IPS-18c (cell line): ENCODE measurements around the gene AGAP1.

Experiments used
- H3K4me3 ChIP-seq: 2 replicates; pipeline ENCODE4 v1.7.0; 2013; ENCODE audit warnings: low read depth, mild to moderate bottlenecking, low read length, moderate library complexity; ENCODE audit not compliant: insufficient read depth
- H3K9me3 ChIP-seq: one replicate; pipeline ENCODE4 v1.6.1; 2013; ENCODE audit warnings: mild to moderate bottlenecking, low read length, moderate library complexity; ENCODE audit not compliant: control insufficient read depth, insufficient read depth

The AGAP1 gene

DNA sequence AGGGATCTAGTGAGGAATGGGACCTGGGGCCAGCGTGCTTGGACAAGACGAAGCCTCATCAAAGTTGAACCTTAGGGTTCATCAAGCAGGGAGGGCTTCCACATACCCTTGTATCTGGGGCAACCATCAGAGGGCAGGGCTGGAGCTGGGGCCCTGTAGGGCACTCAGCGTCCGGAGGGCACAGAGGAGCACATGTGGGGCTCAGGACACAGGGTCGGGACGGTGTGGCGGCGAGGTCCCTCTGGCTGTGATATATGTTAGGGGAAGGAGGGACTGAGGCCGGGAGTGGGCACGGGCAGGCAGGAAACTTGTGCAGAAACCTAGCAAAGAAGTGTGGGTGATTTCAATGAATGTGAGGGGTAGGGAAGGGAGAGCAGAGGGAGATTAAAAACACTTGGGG, 244.0 kb downstream of the AGAP1 start:
- Histone ChIP-seq H3K9me3 (no peaks in the 10 kb centered on the region), H3K4me3 (no peak overlapping the region)

DNA sequence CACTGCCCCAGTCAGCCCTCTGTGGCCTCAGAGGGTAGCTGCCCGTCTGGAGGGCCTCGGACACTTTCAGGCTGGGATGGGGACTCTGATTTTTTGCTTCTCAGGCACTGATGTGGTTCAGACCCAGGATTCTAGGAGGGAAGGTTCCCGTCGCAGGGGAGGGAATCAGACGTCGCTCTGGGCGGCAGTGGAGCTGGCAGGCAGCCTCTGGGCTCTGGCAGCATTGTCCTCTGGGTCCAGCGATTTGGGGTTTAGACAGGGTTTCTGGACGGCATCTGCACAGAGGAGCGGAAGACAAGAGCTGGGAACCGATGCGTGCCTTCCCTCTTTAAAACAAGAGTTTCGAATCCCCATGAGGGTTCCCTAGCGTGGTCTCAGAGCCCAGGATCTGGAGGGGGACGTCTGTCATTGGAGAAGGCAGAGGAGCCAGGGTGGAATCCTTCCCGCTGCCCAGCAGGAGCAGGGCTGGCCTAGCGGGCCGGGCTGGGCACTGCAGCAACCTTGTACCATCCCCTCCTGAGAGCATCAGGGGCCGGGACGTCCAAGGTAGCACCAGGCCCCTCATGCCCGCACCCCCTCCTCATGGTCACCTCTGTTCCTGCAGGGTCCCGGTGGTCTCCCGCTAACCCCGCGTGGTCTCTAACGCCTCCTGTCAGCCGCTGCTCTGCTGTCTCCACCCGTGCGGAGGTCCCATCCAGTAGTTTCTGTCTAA, 246.0 kb downstream of the AGAP1 start:
- no peak overlapping the region for H3K4me3 ChIP-seq

DNA sequence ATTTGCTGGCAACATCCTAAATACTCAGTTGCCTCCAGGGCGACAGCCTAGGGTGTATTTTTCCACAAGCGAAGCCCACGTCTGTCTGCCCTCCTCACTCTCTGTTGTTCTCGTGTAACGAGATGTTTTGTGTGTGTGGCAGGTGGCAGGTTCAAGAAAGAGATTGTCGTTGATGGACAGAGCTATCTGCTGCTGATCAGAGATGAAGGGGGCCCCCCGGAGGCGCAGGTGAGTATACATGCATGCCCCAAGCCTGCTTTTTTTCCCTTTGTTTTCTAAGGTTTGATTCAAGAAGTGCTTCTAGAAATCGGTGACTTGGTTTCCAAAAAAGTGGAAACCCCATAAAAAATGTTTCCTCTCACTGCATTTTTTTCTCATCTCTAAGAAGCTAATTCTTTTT, 247.0 kb downstream of the AGAP1 start:
- no peak overlapping the region for H3K4me3 ChIP-seq
- no peaks in the 10 kb centered on the region for H3K9me3 ChIP-seq

More for the DNA sequence above, 246.0 kb downstream of the AGAP1 start:
- H3K9me3 ChIP-seq: no peaks in the 10 kb centered on the region

DNA sequence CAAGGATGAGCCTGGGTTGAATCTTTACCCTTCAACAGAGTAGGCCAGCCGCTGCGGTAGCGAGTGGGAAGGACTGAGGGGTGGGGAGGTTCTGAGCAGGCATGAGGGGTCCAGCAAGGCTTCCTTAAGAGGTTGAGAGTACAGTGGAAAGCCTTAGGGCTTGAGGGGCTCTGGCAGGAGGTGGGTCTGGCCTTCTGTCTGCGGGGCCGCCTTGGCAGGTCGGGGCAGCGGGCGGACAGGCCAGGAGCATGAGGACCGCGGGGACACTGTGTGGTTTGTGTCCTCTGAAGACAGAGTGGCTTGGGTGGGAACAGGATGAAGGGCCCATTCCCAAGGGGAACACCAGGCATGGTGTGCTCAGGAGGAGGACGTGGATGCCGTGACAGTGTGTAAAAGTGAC, 250.3 kb downstream of the AGAP1 start:
- H3K9me3 ChIP-seq: no peaks in the 10 kb centered on the region
- no peak overlapping the region for H3K4me3 ChIP-seq

DNA sequence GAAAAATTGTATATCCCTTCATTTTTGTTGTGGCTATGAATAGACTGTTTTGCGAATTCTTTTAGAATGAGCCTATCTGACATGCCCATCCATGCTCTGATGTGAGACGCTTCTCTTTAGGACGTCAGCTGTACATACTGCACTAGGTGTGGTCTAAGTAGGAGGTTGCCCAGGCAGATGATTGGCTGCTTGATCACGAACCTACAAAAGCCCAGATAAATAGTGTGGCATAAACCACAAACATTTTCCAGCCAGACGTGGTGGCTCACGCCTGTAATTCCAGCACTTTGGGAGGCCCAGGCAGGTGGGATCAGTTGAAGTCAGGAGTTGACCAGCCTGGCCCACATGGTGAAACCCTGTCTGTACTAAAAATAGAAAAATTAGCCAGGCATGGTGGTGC, 251.8 kb downstream of the AGAP1 start:
- Histone ChIP-seq H3K9me3 (no peaks in the 10 kb centered on the region), H3K4me3 (no peak overlapping the region)

DNA sequence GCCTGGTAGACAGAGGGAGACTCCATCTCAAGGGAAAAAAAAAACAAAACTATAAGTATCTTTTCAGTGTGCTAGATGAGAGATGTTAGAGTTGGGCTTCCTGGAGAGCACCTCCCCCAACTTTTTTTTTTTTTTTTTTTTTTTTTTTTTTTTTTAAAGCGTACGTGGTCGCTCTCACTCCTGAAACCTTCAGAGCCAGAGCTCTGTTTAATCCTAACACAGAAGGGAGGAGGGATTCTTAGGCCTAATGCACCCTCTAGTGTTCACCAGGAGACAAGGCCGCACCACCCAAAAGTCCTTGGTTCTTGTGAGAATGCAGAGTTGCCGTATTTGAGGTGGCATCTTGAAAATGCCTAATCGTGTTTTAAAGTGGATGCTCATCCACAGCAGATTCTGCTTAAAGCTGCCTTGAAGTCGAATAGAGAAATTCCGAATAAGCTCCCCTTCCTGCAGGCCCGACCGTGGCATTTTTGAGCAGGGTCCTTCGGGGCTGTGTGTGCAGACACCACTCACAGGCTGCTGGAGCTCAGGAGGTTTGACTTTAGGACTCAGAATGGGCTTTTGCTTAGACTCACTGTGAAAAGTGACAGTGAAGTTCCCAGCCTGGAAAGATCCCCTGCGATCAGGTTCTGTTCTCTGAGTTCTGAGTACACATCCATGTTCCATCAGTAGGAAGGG, 252.6 kb downstream of the AGAP1 start:
- H3K4me3 ChIP-seq: no peak overlapping the region
- H3K9me3 ChIP-seq: no peaks in the 10 kb centered on the region

DNA sequence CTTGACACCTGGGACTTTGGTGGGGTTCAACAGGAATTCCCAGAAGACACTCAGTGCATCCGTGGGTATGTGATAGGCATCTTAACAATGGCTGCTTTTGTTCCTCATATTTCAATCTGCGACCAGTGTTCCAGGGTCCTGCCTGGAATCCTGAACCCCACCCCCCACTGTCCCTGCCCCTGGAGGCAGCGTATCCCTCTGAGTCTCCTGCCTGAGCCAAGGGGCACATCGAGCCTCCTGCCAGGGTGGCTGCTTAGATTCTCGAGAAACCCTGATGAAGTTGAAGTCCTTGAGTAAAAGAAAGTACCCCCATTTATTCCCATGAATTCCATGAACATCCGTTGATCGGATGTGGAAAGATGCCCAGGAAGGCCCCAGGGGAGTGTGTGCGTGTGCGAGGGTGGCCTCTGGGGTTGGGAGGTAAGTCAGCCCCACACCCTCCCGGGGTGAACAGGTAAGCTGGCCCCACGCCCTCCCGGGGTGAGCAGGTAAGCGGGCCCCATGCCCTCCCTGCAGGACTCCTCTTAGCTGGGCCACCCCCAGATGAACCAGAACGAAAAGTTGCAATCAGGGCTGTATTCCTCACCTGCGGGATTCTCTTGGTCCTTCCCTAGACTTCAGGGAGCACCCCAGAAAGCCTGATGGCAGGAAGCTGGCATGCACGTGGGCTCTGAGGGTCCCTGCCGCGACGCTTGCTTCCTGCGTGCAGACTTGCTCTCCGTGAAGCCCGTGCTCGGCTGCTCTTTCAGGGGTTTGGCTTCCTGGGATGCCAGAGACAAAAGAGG, 253.3 kb downstream of the AGAP1 start:
- Histone ChIP-seq H3K9me3 (no peaks in the 10 kb centered on the region), H3K4me3 (no peak overlapping the region)

DNA sequence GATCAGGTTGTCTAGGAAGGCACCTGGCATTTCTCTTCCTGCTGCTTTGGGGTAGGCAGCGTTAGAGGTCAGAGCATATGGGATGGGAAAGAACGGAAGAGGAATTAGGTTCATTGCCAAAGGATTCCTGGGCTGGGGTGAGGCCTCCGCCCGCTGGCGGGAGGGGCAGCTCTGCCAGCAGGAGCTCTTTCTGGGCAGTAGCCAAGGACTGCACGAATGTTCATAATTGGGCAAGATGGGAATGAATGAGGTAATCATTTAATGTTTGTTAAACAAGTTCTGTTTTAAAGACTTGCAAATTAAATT, 253.9 kb downstream of the AGAP1 start:
- H3K9me3 ChIP-seq: no peaks in the 10 kb centered on the region
- no peak overlapping the region for H3K4me3 ChIP-seq

DNA sequence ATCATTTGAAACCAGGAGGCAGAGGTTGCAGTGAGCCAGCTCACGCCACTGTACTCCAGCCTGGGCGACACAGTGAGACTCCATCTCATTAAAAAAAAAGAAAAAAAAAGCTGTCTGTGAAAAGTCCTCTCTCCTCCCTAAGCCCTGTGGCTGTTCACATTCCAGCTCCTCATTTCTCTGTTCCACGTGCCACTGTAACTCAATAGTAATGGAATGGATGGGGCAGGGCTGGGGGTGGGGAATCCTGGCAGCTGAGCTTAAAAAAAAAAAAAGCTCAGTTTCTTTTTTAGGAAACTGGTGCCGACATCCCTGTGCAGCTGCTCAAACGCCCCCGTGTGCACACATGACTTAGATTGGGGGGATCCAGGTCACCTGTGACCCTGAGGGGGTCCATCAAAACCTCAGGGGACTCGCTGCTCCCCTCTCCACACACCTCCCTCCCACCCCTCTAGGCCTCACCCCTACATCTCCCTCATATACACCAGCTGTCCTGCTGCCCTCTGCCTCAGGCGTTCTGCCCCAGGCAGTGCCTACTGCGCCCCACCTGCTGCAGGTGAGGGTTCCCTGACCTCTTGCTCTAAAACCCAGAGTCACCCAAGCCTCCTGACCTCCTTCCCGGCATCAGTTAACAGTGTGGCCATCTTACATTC, 255.4 kb downstream of the AGAP1 start:
- Histone ChIP-seq H3K4me3 (no peak overlapping the region), H3K9me3 (no peaks in the 10 kb centered on the region)

DNA sequence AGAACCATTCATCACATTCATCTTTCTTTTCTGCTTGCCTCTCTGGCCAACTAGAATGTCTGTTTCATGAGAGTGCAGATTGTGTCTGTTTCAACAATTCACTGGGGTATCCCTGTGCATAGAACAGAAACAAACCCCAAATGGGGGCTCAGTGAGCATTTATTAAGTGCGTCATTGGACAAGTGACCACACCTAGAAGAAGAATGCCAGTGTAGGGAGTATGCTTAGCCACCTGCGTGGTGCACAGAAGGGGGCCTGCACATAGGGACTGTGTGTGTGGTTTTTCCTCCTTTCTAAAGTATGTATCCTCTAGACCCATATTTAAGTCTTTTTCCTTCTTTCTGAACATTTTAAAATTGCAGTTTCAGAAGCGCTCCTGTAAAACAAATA, 255.9 kb downstream of the AGAP1 start:
- Histone ChIP-seq H3K4me3 (no peak overlapping the region), H3K9me3 (no peaks in the 10 kb centered on the region)

DNA sequence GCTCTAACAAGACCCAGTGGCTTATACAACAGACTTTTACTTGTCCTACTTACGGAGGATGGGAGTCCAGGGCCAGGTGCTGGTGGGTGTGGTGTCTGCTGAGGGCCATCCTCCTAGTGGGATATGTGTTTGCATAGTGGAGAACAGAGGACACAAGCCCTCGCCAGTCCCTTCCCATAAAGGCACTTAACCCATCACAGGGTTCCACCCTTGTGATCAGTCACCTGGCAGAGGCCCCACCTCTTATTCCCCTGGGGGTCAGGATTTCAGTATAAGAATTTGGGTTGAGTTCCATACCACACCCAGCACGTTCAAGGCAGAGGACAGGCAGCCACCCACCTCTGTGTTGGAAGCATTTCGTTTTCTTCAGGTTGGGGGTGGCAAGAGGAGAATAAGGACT, 259.0 kb downstream of the AGAP1 start:
- Histone ChIP-seq H3K4me3 (no peak overlapping the region), H3K9me3 (no peaks in the 10 kb centered on the region)

DNA sequence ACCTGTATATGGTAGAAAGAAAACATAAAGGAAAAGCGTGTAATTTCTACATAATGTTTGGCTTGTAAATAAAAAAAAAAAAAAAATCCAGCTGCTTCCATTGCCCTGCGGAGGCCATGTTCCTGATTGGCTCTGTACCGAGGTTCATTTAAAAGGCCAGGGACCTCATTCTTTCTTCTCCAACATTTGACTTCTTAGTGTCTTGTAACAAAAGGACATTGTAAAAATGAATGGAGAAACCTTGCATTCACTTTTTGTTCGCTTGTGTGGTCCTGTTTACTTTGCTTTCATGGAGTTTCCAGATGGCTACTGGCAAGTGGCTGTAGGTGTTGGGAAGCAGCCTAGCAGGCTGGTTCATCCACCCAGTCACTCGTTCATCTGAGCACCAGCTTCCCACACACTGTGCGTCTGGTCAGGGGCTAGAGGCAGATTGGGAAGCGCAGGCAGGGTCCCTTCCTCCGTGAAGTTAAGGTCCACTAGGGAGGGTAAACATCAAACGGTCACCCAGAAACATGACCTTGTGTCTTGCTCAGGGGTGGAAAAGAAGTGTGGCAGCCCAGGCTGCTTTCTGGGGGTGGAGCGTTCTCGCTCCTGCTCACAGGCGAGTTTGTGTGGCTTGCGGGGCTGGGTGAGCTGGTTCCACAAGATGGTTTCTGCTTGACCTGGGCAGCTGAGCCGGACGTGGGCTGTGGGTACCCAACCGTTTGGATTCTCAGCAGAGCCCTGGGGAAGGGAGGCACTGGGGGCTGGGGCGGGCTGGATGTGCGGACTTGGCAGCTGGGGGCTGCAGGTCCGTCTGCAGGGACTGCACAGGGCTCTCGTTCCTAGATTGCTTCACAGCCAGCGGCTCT, 260.7 kb downstream of the AGAP1 start:
- Histone ChIP-seq H3K4me3 (no peak overlapping the region), H3K9me3 (no peaks in the 10 kb centered on the region)

DNA sequence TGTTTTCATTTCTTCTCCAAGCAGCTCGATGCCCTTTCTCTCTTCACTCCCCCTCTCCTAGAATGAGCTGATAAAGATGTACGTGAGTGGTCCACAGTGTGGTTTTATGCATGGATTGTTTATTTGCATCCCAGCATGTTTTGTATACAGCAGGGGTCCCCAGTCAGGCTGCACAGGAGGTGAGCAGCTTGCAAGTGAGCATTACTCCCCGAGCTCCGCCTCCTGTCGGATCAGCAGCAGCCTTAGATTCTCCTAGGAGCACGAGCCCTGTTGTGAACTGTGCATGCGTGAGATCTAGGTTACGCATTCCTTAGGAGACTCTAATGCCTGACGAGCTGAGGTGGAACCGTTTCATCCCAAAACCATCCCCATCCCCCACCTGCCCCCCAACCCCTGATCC, 262.6 kb downstream of the AGAP1 start:
- Histone ChIP-seq H3K9me3 (no peaks in the 10 kb centered on the region), H3K4me3 (no peak overlapping the region)

DNA sequence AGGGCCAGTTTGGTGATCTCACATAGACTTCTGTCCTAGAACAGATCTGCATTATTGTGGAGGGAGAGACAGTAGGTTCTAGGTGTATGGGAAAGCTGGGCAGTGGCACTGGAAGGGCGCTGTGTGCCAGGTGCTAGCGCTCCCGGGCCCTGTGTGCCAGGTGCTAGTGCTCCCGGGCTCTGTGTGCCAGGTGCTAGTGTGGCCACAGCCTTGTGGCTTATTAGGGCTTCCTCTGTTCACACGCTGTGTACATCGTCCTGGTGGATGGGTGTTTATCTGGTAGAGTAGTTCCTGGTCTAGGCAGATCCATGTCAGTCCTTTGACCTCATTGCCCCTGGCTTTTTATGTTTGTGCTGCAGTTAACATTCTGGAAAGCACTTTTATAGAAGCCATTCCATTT, 263.4 kb downstream of the AGAP1 start:
- no peak overlapping the region for H3K4me3 ChIP-seq
- H3K9me3 ChIP-seq: no peaks in the 10 kb centered on the region

DNA sequence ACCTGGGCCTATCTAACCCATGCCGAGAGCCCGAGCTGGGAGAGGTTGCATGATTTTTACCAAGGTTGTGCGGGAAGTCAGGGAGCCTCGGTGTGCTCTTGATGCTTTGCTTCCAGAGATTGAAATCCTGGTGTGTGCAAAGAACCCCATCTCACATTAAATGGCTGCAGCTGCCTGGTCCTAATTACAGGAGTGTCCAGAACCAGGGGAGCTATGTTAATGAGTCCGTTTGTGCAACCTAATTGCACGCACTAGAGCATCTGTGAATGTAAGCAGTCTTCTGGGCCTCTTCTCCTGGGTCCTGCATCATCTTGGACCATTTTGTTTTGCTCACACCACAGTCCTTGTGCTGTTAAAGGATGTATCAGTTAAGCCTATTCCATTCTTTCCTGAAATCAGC, 263.8 kb downstream of the AGAP1 start:
- Histone ChIP-seq H3K4me3 (no peak overlapping the region), H3K9me3 (no peaks in the 10 kb centered on the region)

DNA sequence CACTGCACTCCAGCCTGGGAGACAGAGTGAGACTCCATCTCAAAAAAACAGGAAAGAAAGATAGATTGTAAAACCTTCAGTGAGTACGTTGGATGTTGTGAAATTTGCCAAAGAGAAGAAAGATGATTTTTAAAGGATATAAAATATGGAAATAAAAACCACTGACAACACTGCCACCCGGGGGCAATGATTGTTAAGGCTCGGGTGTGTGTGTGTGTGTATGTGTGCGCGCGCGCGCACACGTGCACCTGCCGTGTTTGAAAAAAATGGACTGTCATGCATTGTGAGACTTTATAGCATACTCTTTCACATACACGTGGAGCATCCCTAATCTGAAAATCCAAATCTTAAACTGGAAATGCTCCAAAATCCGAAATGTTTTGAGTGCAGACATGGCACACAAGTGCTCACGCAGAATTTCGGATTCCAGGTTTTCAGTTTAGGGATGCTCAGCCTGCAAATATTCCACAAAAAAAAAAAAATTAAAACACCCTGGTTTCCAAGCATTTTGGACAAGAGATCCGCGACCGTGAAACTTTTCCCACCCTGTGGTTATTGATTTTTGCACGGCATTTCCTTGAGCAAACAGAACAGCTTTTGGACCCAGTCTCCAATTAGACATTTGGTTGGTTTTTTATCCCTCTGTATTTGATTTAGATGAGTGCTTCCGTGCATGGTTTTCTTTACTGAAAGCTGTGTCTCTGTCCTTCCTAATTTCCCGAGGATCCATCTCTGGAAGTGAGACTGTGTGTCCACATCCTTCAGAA, 269.2 kb downstream of the AGAP1 start:
- Histone ChIP-seq H3K9me3 (no peaks in the 10 kb centered on the region), H3K4me3 (no peak overlapping the region)
